Activated CD4-positive, alpha-beta T cell treated with anti-CD3 and anti-CD28 coated beads, Interleukin-2, amount 50 U/mL, for 48 hours (primary cell): Measurements from ENCODE around the gene PLEKHA7.
A peak's percentile ranks its signal among the peaks of the same experiment; 100 is the strongest.

ENCODE experiments used
- DNase-seq, 2 experiments: peaks; one replicate each; pipeline ENCODE4 v3.0.0-alpha.2; 2020

The PLEKHA7 gene

DNA sequence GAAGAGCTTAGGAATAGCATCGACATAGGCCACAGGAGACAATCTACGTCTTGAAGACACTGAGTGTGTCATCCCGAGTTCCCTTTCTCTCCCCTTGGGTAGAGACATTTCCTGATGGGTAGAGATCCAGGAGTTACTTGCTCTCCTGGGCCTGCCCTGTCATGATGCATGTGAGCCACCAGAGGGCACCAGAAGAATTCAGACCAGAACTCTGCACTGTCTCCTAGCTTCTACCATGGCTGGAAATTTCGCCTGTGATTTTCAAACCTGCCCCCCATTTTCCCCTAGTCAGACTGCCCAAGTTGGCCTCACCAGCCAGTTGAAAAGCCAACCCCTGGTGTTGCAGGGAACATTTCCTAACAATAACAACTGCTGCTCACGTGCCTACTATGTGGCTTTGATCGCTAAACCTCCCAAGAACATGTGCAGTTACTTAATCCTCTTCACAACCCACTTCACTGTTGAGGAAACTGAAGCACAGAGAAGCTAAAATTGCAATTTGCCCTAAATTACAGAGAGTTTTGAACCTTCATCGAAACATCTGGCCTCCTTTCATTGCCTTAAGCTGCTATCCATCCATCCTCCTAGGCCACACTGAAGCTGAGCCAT, 228.6 kb downstream of the PLEKHA7 start:
- DNase-seq = peak; percentile 62 to 73

DNA sequence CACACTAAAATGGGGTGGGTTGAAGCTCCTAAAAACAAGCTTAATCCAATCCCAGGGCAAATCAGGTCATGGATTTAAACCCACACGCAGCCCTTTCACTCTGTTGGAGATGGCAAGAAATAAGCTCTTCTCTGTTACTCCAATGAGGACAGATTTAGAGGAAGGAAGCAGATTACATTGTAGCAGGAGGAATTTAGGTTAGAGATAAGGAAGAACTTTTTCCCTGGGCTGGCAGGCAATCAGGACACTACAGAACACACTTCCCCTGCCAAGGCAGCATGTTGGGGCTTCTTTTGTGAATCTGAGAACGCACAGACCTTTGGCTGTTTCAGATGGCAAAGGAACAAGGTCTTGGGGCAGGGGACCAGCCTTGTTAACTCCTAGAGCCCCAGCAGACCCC, 229.5 kb downstream of the PLEKHA7 start:
- DNase-seq = no peak

DNA sequence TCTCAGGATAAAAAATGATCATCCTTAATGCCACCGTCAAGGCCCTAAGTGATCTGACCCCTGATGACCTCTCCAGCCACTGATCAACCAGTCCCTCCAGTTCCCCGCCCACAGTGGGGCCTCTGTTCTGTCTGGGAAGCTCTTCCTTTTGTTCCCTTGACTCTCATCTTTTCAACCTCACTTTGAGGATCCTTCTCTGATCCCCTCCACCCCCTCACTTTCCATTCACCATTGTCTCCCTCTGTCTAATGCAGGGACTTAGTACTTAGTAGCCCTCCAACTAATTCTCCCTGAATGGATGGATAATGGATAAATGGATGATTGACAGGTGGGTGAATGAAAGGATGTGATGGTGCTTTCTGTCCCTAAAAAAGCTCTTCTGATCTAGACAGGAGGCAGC, 230.1 kb downstream of the PLEKHA7 start:
- DNase-seq = no peak

DNA sequence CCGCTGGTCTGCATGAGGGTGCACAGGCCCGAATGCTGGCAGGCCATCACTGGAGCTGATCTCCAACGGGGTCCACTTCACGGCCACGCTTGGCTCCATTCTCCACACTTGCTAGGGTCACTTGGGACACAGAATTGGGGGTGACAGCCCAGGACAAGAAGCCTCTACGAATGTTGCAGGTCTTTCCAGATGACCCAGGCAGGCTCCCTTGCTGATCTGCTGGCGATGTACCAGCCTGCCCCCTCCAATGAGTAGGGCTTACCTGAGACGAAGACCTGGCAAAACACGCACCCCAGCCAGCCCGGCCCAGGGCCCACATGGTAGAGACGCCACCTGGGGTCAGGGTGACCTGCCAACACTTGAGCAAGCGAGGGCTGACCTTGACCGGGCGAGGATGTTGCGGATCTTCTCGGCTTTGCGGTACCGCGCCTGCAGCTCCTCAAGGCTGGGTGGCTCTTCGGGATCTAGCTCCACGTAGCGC, 230.9 kb downstream of the PLEKHA7 start:
- no peak for DNase-seq

GRCh38 chr11:16781936-16782919, 232.0 kb downstream of the PLEKHA7 start:
- no peak for DNase-seq

GRCh38 chr11:16780698-16781550, 233.3 kb downstream of the PLEKHA7 start:
- no peak for DNase-seq

DNA sequence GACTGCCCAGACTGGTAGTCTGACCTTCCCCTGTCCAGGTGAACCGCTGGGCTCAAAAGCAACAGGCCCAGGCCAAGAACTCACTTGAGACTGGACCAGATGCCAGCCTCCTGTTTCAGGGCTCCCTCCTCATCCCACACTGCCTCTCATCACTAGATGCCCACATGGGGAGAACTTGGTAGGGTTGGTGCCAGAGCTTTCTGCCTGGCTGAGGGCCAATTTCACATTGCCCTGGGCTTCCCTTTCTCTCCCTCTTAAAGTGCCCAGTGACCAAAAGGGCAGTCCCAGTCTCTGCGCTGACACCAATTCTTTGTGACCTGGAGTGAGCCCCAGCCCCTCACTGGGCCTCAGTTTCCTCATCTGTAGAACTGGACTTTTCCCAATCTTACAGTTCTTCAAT, 234.1 kb downstream of the PLEKHA7 start:
- no peak for DNase-seq

- DNase-seq = no peak
These were observed 234.8 kb downstream of the PLEKHA7 start for GRCh38 chr11:16779436-16779835.

DNA sequence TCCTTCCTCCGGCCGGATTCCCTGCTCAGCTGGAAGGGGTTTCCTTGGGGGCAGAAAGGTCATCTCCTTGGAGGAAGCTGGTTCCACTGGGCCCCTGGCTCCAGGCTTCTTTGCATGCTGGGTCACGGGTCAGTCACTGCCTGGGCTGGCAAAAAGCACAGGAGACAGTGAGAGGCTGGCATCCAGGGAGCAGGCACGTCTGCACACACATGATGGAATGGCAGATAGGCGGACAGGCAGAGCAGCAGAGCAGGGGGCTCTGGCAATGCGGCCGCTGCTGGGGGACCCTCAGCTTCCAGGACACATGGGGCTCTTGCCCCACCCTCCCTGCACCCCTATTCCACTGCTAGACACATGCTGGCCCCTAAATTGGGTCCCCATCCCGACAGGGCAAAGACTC, 235.3 kb downstream of the PLEKHA7 start:
- DNase-seq = no peak

DNA sequence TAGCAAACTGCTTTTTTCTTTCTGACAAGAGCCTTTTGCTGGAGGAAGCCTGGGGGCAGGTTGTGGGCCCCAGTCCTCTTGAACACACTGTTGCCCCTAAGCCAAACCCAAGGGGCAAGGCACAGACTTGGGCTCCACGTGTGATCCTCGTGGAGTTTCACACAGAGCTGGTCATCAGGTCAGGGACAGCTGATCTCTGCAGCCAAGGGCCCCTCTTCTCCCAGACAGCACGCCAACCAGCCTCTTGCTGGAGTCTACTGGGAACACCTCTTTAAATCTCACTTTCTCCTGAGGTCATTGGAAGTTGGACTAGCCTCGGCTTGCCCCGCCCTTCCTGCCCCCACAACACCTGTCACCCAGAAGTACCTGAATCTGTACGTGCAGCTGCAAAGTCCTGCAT, 235.9 kb downstream of the PLEKHA7 start:
- DNase-seq = no peak

DNA sequence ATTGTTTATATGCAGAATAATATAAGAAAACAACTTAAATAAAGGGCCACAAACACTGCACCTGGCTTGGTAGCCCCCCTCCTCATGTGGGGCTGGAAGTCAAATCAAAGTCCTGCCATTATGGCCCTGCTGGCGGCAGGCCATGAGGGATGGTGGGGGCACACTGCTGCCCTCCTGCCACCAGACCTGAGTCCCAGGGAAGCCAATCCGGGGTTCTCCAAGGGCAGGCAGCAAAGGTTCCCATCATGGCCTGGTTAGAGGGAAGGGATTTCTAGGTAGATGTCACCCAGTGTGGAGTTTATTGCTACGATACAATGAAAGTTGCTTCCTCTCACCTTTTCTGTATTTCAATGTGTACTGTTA, 236.6 kb downstream of the PLEKHA7 start:
- no peak for DNase-seq

GRCh38 chr11:16776711-16777612, 237.3 kb downstream of the PLEKHA7 start:
- no peak for DNase-seq

- DNase-seq = no peak
These were observed 238.5 kb downstream of the PLEKHA7 start for GRCh38 chr11:16775614-16776283.

- DNase-seq = no peak
These were observed 239.1 kb downstream of the PLEKHA7 start for GRCh38 chr11:16774936-16775613.

DNA sequence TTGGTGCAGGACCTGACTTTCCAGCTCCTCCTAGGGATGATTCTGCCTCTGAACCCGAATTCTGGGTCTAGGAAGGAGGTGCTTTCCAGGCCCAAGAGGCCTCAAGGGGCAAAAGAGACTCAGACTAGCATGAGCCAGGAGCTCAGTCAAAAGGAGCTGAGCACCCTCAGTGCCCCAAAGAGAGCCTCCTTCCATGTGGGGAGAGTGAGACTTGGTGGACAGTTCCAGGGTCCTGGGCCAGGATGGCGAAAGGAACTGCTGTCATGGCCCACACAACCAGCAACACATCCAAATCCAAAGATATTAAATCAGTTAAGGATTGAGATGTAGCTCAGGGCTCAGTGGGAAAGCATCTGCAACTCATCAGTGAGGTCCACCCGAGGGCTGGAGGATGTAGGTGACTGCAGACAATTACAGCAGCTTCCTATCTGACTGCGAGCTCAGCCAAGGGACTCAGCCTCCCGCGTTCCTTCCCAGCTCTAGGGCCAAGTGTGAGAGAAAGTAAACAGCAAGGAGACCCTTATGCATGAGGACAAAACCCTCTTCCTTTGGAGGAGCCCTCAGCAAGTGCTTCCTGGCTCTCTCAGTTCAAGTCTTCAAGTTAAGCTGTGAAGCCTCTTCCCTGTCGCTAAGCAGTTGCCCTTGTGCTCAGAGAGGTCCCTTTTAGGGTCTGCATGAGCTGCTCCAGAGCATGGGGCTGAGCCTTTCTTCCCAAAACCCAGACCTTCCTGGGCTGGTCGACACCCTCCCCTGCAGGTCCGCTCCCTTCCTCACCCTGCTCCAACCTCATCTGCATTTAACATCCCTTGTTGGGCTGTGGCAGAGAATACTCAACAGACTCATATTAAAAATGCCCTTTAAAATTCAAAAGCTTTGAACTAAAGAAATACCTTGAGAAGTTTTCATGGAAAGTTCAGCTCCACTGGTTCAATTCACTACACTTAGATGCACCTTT, 240.0 kb downstream of the PLEKHA7 start:
- DNase-seq = no peak

- no peak for DNase-seq
These were observed 242.1 kb downstream of the PLEKHA7 start for GRCh38 chr11:16772141-16772512.

DNA sequence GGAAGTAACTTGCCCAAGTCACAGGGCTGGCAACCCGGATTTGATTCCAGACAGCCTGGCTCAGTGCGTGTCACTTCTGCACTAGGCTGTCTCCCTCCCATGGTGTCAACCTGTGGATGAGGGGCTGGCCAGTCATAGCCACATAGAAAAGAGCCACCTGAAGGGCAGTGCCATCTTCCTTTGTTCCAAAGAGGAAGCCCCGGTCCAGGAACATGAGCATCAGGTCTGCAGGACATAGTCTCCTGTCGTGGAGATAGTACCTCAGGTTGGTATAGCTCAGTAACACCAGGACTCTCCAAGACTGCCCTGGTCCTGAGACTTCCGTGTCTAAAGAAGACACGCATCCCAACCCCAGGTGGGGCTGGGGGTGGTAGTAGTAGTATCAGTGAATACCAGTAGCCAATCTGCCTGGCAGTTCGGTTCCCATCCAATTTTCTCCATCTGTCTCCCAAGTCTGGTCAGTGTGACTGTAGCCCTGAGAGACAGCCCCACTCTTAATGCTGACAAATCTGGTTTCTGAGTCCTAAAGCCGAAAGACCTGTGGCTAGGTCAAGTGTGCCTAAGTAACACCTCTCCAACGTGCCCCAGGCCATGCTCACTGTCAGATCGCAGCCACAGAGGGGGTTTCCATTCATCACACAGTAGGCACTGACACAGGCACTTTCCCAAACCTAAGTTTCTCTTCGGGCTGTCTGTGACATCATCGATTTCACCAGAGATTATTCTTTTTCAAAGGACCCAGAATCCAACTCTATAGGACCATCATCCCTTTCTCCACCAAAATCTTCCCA, 242.7 kb downstream of the PLEKHA7 start:
- DNase-seq = no peak

- DNase-seq = no peak
These were observed 244.2 kb downstream of the PLEKHA7 start for GRCh38 chr11:16770016-16770415.

GRCh38 chr11:16769386-16769785, 244.8 kb downstream of the PLEKHA7 start:
- DNase-seq = no peak
